NCI-H2196 (cell line): ENCODE data around the gene SETD7.

Experiments used
- DNase-seq: peaks from one replicate; lab custom pipeline; 2025; ENCODE audit not compliant: unreplicated experiment; lab: John Stamatoyannopoulos, UW

Gene SETD7

GRCh38 chr4:139514382-139515059, 41.5 kb downstream of the SETD7 start:
- no peak for DNase-seq

- DNase-seq, result no peak
Measured at GRCh38 chr4:139511320-139511719, 44.7 kb downstream of the SETD7 start.

DNA sequence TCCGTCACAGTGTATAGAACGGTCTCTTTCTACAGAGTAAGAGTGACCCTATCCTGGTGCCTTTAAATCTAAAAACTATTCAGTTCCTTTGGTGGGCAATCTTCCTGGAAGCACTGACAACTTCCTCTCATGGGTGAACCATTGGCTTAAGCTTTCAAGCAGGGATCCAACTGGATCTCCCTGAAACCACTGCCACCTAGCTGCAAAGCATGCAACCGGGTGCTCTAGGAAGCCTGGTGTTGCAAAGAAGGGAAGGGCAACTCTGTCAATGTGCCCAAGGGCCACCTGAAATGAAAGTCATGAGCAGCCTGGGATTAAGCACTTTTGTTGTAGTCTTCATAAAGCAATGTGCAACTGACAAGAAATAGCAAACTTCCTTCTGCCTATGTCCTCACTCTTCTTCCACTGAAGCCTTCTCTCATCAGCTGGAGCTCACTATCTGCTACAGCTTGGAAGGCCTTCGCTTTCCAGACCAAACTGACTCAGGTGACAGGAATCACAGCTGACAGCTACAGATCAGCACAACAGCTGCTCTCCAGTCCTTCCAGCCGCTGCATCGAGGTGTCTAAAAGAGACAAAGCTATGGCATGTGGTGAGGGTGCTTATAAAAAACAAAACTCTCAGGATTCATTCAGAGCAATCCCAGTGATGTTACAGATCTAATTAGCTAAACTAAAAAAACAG, 46.1 kb downstream of the SETD7 start:
- peak; percentile 44 for DNase-seq

DNA sequence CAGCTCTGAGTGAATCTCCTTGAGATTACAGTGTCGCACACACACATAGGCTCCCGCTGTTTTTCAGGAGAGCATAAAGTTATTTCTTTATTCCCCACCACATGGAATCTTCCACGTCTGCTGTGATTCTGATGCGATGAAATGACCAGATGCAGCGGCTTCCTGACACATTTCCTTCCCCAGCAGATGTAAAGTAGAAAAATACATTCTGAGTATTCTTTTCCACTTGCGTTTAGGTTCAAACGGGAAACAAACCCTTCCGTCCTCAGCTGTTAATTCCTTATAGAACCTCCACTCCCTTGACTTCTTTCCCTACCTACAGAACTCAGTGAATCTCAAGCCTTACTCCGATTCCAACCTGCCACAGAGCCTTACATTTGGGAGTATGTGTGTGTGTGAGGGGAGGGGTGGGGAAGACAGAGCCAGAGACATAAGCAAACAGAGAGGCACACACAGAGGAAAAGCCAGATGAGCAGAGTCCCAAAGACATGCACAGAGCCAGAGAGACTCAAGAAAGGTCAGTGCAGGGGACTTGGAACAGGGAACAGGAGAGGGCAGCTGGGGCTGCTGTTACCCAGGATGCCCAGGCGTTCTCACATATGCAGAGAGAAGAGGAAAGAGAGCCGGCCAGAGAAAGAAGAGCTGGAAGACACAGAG, 47.3 kb downstream of the SETD7 start:
- DNase-seq, result no peak

DNA sequence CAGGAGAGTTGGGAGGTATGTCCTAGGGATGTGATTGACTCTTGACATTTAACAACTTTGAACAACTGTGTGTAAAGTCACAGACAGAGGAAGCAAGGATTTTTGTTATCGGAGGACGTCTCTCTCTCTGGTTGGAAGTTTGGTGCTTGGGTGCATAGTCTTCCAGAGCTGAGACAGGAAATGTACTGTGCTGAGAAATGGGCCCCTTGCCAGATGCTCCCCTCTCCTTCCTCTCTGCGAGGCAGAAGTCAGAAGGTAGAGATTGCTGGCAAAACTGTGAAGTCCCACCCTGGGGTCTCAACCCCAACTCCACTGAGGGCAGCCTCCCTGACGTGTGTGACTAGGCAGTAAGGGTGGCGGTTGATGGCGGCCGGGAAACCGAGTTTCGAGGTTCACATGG, 49.2 kb downstream of the SETD7 start:
- DNase-seq, result no peak

- no peak for DNase-seq
Measured at GRCh38 chr4:139503622-139504166, 52.3 kb downstream of the SETD7 start.

DNA sequence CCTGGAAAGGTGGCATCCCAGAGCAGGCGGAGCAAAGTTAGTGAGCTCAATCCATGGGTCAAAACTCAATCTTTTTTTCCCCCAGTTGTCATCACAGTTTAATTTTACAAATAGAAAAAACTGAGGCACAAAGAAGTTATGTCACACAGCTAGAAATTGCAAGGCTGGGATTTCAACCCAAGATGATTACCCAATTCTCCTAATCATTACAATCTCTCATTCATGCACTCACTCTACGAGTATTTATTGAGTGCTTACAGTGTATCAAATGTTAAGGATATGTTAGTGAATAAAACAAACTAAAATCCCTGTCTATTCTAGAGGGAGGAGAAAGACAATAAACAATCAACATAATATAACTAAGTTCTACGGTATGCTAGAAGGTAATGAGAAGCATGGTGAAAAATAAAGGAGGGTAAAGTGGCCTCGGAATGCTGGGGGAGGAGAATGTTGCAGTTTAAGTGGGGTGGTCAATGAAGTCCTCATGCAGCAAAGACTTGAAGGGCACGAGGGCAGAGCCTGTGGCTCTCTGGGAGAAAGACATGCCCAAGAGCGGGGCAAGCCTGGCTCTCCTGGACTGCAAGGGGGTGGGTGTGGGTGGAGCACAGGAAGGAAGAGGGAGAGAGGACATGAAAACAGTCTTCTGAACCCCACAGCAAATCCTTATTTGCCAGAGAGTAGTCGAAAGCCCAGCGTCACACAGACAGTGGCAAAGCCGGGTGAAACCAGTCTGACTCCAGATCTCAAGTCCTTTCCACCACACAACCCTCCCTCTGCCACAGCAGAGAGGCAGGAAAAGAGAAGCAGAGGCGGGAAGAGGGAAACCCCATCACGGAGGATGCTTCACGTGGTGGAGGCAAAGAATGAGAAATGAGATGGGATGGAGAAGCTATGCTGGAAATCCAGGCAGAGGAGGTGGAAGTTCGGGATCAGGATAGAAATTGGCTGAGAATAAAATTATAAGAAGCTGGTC, 53.8 kb downstream of the SETD7 start:
- DNase-seq, result no peak

GRCh38 chr4:139501527-139501926, 54.5 kb downstream of the SETD7 start:
- DNase-seq, result no peak

GRCh38 chr4:139501117-139501516, 54.9 kb downstream of the SETD7 start:
- no peak for DNase-seq

DNA sequence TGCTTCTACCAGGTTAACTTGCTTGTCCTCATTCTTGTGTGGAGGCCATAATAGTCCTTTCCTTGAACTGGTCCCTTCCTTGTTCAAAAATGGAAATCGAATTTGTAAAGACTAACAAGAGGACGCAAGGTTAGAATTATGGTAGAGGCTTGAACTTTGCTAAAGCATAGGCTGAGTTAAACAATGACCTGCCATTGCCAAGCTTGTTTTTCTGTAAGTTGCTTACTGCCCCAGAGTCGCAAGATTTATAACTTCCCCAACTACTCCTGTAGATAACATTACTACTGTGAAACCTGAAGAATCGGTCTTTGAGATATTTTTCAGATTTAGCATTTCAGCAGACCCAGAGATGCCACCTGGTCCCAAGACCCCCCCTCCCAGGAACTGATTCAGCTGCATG, 56.8 kb downstream of the SETD7 start:
- DNase-seq, result no peak

GRCh38 chr4:139493176-139493575, 62.8 kb downstream of the SETD7 start:
- no peak for DNase-seq

DNA sequence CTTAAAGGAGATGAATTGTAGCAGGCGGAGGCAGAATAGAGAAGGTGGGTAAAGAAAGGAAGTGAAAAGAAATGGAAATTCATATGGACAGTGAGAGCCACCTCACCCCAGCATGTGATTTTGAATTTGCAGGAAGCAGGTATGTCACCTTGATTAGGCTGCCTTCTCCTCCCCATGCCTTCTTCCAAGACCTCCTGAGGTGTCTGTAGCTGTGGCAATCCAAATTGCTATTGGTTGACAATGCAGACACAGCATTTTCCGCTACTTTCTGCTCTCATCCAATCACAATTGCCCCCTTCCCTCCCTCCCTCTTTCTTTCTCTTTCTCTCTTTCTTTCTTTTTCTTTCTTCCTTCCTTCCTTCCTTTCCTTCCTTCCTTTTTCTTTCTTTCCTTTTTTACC, 63.6 kb downstream of the SETD7 start:
- DNase-seq, result no peak

DNA sequence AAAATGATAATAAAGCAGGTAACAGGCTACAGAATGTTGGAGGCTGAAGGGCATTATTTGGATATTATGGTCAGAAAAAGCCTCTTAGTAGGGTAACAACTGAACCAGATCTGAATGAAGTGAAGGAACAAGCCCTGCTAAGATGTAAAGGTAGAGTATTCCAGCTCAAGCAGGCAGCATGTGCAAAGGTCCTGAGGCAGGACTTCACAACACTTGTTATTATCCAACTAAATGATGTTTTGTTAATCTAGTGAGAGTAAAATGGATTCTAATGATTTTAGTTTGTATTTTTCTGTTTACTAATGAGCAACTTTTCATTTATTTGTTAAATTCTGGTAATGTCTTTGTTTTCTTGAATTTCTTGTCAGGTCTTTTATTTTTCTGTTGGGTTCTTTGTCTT, 66.4 kb downstream of the SETD7 start:
- DNase-seq, result no peak

GRCh38 chr4:139488442-139488841, 67.6 kb downstream of the SETD7 start:
- DNase-seq, result no peak

DNA sequence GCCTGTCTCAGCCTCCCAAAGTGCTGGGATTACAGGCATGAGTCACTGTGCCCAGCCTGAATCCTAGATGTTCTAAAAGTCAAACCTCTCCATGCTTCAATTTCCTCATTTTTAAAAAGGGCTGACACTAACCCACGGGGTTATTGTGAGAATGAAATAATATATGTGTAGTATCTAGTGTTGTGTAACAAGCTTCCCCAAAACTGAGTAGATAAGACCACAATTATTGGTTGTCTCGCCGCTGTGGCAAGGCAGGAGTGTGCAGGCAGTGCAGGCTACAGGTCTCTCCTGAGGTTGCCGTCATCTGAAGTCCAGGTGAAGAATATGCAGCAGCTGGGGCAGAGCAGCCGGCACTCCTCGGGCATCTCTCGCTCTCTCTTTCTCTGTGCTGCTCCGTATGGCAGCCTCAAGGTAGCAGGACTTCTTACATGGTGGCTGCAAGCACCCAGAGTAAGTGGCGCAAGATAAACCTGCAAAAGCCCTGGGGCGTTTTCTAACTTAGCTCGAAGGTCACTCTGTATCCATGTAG, 71.2 kb downstream of the SETD7 start:
- no peak for DNase-seq

DNA sequence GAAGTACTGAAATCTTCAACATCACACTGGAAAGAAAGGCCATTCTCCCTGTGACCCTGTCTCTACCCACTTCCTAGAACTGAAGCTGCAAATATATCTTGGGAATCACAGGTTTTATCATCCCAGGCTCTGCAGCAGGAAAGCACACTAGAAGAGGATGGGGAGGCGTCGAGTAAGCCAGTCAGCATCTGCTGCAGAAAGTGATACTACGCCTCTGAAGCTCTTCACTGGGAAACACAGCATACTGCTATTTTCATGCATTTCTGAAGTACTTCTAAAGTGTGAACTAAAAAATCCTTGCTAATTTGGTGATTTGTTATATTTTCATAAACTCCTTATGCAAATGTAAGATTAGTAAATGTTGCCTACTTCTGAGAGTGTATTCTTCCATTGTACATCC, 73.0 kb downstream of the SETD7 start:
- no peak for DNase-seq

- DNase-seq, result no peak
Measured at GRCh38 chr4:139481465-139481864, 74.6 kb downstream of the SETD7 start.

DNA sequence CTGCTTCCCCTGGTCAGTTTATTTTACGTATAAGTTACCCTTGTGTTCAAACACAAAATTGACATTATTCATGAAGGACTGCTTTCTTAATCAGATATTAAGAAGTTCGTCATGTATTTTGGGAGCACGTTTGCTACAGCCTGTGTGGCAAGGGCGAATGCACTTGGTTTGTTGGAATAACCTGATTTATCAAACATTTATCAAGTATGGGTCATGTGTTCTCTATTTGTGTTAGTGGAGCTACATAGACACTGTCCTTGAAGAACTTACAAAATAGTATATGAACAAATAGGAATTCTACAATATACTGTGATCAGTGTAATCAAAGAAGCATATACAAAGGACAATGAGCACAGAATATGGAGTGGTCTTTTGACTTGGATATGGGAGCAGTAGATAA, 79.7 kb downstream of the SETD7 start:
- no peak for DNase-seq

- DNase-seq, result no peak
Measured at GRCh38 chr4:139472852-139473251, 83.2 kb downstream of the SETD7 start.

DNA sequence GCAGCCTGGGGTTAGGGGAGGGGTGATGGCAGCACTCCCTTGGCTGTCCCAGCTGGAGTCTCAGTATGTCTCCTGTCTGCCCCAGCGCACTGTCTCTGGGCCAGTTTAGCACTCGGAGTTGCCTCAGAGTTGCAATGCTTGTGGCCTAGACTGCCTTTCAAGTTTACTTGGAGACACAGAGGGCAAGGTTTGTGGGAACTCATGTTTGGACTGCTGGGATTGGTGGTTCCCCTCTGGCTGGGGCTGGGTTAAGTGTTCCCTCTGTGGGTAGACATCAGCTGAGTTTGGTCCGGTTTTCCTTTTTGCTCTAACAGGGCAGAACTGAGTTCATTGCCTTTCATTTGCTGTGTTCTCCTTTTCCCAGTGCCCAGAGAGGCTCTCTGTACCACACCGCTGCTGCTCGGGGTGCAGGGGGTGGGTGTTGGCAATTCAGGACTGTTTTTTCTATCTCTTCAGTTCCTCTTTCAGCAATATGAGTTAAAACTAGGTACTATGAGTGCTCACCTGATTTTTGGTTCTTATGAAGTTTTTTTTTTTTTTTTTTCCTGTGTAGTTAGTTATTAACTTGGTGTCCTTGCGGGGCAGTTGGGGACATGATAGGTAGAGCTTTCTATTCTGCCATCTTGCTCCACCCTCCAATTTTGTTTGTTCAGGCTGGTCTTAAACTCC, 84.9 kb downstream of the SETD7 start:
- no peak for DNase-seq
